Vagina (tissue), 2 donors: Measurements from ENCODE around the gene AMMECR1.

Experiments
- CTCF ChIP-seq, 3 experiments: fragments of 450-650 bp in 2 of 3; fragments of 200-600 bp in 1 of 3; sonication (generic) in 1 of 3; IDR thresholded peaks; one replicate each; pipeline ENCODE4 v1.5.1; 2017 to 2019; ENCODE audit warnings: antibody characterized with exemption in 3 of 3, mild to moderate bottlenecking in 2 of 3, moderate library complexity in 2 of 3
- POLR2A ChIP-seq, 2 donors: fragments of 450-650 bp; IDR thresholded peaks; one replicate each; pipeline ENCODE4 v1.6.1; 2017; ENCODE audit warnings: antibody characterized with exemption in 2 of 2, mild to moderate bottlenecking in 2 of 2, moderate library complexity in 2 of 2
- POLR2AphosphoS5 ChIP-seq, 2 donors: sonication (generic); formaldehyde crosslinking; IDR thresholded peaks; one replicate each; pipeline ENCODE4 v1.9.0; 2017; ENCODE audit warnings: antibody characterized with exemption in 2 of 2, mild to moderate bottlenecking in 2 of 2, low read depth in 1 of 2; ENCODE audit not compliant: insufficient read depth in 1 of 2

GRCh38 chrX:110248578-110248977 lies 69.3 kb downstream of the AMMECR1 start:
- TF ChIP-seq POLR2A (IDR thresholded peaks at IDR 0.05) (no peak), CTCF (IDR thresholded peaks at IDR 0.05) (no peak), POLR2AphosphoS5 (IDR thresholded peaks at IDR 0.05; ENCODE audit: insufficient read depth in 1 of 2, low read depth in 1 of 2) (no peak)
